NCI-H69 (cell line): ENCODE results near the gene RHOBTB1.
"Not testable (repeated sequence)": the region's sequence is repeated elsewhere in the genome, so short reads cannot be mapped to it uniquely, and the experiment has no call there.

ENCODE experiments used
- DNase-seq: peaks from one replicate; lab custom pipeline; 2025; lab: John Stamatoyannopoulos, UW

RHOBTB1 gene

GRCh38 chr10:60906825-60907224, 37.2 kb downstream of the RHOBTB1 start:
- not testable (repeated sequence) for DNase-seq

- no peak for DNase-seq
Observed at GRCh38 chr10:60906411-60906810, 37.6 kb downstream of the RHOBTB1 start.

GRCh38 chr10:60905580-60905979, 38.4 kb downstream of the RHOBTB1 start:
- no peak for DNase-seq

GRCh38 chr10:60903096-60903495, 40.9 kb downstream of the RHOBTB1 start:
- DNase-seq, result no peak

DNA sequence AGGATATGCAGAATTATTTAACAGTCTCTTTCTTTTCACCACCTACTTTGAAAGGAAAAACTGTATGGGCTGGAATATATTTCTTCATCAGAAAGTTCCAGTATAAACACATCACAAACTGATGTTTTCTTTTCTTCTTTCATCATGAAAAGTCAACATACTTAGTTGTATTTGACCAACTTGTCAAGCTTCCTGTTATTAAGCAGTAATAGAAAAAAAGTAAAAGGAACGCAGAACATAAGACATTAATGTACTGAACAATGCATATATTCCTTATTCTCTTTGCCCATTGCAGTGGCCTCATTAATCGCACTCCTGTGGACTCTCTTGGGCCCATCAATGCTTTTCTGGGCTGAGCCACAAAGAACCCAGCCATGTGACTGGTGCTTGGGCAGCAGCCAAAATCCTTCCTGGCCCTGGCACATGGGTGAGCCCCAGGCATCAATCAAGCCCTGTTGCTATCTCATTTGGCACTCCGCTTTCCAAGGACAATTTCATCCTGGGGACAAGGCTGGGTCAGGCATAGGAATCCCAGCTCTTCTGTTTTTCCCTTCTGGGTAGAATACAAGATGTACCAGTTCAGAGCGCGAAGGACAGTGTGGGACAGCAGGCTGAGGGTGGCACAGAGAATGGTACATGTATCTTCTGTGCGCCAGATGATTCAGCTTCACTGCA, 42.3 kb downstream of the RHOBTB1 start:
- DNase-seq, result peak; percentile 82

DNA sequence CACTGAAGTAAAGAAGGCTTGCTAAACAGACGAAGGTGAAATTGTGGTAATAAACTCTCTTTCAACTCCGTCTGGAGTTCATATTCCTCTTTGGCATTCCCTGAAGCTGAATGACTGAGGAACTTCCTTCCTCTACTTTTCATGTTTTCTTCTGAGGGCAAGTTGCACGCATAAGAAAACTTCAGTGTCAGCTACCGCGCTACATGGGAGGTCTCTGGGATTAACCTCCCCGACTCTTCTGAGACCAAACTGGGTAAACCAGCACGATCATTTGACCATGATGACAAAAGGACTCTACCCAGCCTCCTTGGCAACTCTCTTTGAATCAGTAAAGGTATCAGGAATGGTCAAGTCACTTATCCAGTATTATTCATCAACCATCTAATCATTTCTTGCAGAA, 44.7 kb downstream of the RHOBTB1 start:
- DNase-seq, result no peak

DNA sequence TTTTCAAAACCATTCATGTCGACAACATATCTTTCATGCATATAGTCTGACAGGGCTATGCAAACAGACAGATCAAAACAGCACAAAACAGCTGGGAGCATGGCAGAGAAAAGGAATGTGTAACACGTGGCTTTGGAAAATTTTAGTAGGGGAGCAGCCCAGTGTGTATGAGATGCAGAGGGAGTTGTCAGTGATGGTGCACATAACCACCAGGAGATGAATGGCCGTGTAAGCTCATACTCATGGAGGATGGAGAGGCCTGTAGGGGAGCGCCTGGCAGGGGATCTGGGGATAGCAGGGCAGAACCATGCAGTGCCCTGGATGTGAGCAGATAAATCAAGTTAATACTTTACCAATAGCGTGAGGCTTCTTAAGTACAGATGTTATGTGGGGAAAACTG, 45.7 kb downstream of the RHOBTB1 start:
- no peak for DNase-seq

DNA sequence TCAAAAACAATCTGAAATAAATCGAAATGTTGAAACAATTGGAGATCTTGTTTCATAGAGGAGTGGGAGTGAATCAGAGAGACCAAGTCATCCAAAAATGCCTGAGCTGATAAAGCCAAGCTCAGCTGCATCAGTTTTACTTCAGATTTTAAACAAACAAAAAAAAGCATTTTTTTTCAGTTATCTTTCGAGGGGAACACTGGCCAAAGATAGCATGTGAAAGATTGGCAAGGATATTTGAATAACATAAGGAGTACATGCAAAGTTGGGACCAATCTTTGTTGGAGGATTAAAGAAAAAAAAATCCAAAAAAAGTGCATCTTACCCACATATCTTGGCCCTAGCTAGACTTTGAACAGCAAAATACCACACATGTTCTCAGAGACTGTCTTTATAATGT, 47.2 kb downstream of the RHOBTB1 start:
- DNase-seq, result no peak

DNA sequence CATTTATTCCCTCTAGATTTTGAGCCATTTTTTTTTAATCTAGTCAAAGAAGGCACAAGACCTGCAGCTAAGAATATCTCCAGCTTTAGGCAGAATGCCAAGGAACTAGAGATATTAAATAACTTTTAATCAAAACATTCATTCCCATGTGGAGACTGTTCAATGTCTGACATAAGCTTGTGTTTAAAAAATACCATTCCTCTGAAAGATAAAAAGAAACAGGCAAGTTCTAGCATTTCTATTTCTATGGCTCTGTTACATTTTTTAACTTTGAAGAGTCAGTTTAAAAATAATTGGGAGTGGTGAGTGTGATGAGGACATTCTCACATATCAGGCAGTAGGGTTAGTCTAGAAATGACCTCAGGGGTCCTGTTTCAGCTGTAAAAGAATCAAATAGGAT, 48.0 kb downstream of the RHOBTB1 start:
- no peak for DNase-seq

DNA sequence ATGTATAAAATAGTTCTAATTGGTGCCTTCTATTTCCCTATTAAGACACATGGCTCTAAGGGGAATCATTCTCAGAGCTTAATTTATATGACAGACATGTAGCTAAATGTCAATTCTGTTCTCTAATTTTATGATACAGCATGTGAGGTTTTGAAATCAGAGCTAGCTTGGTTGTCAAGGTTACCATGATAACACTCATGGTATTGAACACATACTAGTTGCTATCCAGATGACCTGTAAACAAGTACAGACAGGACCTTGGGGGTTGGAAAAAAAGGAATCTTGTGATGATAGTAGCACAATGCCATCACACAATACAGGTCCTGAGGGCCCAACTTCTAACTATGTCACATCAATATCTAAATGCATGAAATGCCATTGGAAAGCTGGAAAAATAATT, 49.2 kb downstream of the RHOBTB1 start:
- DNase-seq, result no peak

DNA sequence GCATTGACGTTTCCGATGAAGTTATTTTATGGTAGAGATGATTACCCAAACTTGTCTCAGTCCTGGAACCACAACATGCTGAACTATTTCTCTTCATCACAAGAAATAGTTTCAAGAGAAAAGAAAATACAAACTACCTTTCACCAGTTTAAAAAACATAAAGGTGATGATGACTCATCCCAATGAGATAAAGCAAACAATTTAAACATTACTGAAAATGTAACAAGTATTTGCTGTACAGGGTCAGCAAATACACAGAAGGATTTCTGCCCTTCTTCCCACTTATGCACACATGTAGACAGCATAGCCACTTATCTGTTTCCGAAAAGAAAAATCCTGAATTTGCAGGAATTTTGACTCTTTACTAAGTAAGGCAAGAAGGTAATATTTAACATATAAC, 50.8 kb downstream of the RHOBTB1 start:
- DNase-seq, result no peak

- DNase-seq, result no peak
Observed at GRCh38 chr10:60892571-60892970, 51.4 kb downstream of the RHOBTB1 start.

DNA sequence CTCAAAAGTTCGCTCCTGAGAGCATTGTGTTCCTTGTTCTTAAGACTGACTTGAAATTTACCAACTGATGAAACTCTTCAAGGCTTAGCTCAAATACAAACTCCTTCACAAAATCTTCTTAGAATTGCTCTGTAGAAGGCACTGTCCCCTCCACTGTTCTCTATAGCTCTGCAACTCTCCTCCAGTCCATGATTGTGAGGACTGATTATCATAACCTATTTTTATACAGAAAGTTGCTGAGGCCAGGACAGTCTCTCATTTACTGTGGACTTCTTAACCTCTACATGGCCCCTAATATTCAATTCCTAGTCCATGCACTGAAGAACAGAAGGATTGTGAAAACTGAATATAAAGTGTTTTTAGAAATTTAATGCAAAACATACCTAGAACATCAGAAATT, 53.2 kb downstream of the RHOBTB1 start:
- no peak for DNase-seq

DNA sequence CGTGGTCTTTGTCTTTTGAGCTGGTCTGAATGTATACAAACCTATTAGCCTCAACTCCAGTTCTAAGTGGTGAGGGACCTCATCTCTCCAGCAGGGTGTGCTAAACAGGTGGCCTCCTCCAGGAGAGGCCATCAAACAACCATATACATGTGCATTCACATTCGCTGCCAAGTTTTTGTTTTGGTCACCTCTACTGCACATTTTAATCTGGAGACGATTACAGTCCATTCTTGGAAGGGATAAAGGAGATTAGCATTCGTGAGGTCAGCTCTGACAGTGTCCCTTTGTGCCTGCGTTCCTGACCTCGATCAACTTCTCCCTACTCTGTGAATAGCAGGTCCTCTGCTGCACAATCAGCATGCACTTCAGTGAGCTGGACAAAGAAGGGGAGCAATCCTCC, 60.8 kb downstream of the RHOBTB1 start:
- peak; percentile 18 for DNase-seq

DNA sequence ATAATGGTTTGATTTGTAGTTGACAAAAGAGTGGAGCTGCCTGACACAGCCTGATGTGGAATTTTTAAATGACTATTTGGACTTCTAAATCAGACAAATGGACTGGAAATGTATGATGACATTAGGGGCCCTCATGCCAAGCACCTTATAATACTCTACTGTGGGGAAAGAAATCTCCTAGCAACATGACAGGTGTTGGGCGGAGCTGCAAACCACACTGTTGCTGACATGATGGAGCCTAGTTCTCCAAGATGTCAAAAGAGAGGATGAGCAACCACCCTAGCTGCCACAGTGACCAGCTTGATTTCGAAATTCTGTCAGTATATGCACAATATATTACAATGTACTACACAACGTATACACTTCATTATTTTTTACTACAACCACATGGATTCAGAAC, 65.8 kb downstream of the RHOBTB1 start:
- peak; percentile 37 for DNase-seq

GRCh38 chr10:60877777-60878120, 66.2 kb downstream of the RHOBTB1 start:
- DNase-seq, result peak; percentile 36

- DNase-seq, result peak; percentile 19
Observed at GRCh38 chr10:60877061-60877776, 66.8 kb downstream of the RHOBTB1 start.

DNA sequence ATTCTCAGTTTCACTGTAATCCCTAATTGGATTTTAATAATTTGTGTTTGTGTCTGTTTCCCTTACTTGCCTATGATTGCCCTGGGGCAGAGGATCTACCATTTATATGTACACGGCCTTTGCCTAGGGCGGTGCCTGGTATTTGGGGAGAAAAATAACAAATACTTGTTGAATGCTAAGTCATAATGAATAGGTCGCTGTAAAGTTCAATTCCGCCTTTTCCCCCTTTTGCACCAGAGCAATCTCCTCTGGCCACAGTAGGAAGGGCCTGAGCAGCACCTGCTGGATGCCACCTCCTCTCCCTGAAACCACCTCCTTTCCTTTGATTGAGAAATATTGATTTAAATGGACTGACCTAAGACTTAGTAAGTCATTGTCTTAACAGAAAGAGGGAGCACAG, 70.2 kb downstream of the RHOBTB1 start:
- no peak for DNase-seq

DNA sequence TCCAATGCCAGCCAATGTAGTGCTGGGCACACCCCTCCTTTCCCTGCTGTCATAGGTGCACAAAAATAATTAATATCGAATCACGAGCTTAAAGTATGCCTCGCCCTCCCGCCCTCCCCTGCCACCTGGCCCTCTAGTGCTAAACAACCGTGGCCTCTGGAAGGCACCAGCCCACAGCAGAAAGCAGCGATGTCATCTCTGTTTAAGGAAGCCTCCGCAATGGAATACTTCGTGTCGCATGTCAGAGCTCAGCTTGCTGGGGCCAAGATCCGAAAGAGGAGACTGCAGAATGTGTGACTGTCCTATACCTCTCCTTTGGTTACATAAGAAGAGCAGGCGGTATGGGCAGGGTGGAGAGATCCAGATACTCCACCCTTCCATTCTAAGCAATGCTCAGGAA, 71.5 kb downstream of the RHOBTB1 start:
- DNase-seq, result no peak

DNA sequence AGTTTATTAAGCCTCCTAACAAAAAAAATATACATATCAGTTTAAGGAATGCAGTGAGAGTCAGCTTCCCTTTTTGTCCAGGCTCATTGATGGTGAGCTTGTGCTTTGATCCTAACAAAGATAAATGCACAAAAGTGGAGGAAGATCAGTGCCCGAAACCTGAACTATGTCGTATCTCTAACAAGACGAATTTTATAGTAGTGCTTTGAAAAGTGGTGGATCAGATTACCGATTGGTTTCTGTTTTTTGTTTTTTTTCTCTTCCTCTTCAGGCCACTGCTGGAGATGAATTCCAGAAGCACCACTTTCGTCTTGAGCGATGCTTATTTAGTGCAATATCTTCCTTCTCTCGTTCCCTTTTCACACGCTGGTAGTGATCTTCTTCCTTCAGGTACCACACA, 72.8 kb downstream of the RHOBTB1 start:
- DNase-seq, result no peak

- peak; percentile 90 for DNase-seq
Observed at GRCh38 chr10:60870803-60871202, 73.2 kb downstream of the RHOBTB1 start.

DNA sequence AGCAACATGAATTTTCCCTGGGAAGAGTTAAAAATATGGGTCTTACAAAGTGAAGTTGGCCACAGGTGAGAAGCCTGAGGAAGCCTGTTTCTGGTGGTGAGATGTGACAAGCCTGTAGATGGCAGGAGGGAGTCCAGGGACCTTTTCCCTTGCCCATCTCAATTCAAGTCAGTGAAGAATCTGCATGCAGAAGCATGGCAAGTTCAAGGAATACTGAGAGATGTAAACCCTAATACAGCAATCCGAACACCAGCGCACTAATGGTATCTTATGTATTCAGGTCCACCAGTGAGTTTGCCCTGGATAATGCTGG, 73.6 kb downstream of the RHOBTB1 start:
- DNase-seq, result no peak

DNA sequence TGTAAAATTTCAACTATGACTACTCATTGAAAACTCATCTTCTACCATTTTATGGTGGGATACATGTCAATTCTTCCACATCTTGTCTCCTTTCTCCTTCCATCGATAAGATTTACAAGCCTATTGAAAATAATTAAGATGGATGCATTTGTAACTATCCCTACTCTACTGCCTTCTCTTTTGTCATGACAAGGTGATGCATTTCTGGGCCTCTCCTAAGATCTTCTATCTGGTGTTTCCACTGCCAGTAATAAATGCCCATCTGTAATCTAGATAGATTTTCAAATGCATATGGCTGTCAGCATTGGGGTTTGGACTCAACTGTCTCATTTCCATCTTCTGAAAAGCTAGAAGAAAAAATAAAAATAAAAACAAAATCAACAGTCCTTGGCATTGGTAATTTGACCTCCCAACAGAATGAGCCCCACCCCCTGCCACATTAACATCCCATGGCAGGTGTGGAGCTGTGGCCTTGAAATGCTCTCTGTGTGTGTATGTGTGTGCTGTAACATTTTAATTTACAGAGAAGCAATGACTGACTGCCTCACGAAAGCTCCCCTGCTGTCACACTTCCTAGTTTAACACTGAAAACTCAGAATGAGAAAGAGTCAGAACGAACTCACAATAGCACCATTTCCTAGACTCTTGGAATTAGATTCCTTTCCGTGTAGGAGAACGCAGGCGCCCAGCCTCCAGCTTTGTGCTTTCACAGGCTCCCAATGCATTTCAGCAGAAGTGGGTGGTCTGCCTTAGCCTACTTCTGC, 74.2 kb downstream of the RHOBTB1 start:
- peak; percentile 19 for DNase-seq
